SU-DHL-6 (cell line): Measurements from ENCODE around the gene BRD9.

Source experiments
- H2AFZ ChIP-seq: fragments of 200-600 bp; sonication (generic); 2 replicates; pipeline ENCODE4 v1.6.1; 2014; ENCODE audit warnings: low read depth, mild to moderate bottlenecking, moderate library complexity, mixed read lengths, antibody characterized with exemption, low read length; ENCODE audit not compliant: severe bottlenecking
- H3F3A ChIP-seq: fragments of 200-600 bp; shearing (Covaris generic); 2 replicates; pipeline ENCODE4 v1.6.0; 2016; ENCODE audit warnings: antibody characterized with exemption, mild to moderate bottlenecking; ENCODE audit not compliant: insufficient read depth
- H3K27ac ChIP-seq: fragments of 200-600 bp; sonication (generic); 2 replicates; pipeline ENCODE4 v1.5.1; 2016; ENCODE audit warnings: low read depth, mild to moderate bottlenecking, low read length, moderate library complexity, mixed read lengths
- H3K27me3 ChIP-seq: fragments of 200-600 bp; sonication (generic), shearing (Covaris generic); 2 replicates; pipeline ENCODE4 v1.6.0; 2014; ENCODE audit warnings: mild to moderate bottlenecking, low read length
- H3K36me3 ChIP-seq: fragments of 200-600 bp; sonication (generic); 2 replicates; pipeline ENCODE4 v1.6.1; 2014; ENCODE audit warnings: mild to moderate bottlenecking, low read length, mixed read lengths
- H3K4me2 ChIP-seq: fragments of 300-600, 200-600 bp; shearing (Covaris generic), sonication (generic); 2 replicates; pipeline ENCODE4 v1.6.0; 2014; ENCODE audit warnings: low read length, low read depth, mild to moderate bottlenecking; ENCODE audit not compliant: poor library complexity, severe bottlenecking
- H3K4me3 ChIP-seq: fragments of 200-600 bp; sonication (generic); 2 replicates; pipeline ENCODE4 v1.5.1; 2014; ENCODE audit warnings: antibody characterized with exemption, low read length, mild to moderate bottlenecking, mixed read lengths; ENCODE audit not compliant: insufficient read depth, poor library complexity, severe bottlenecking
- H3K79me2 ChIP-seq: fragments of 200-600 bp; sonication (generic); 2 replicates; pipeline ENCODE4 v1.6.1; 2014; ENCODE audit warnings: mild to moderate bottlenecking, low read length, moderate library complexity; ENCODE audit not compliant: insufficient read depth
- H3K9ac ChIP-seq: fragments of 200-600 bp; sonication (generic); 2 replicates; pipeline ENCODE4 v1.7.0; 2014; ENCODE audit warnings: mild to moderate bottlenecking, low read length
- H3K9me2 ChIP-seq: fragments of 200-600 bp; sonication (generic); replicated peaks from 2 replicates; pipeline ENCODE4 v1.6.1; 2014; ENCODE audit warnings: low read length; ENCODE audit not compliant: insufficient read depth
- H3K9me3 ChIP-seq: fragments of 200-600 bp; sonication (generic); 2 replicates; pipeline ENCODE4 v1.6.1; 2014; ENCODE audit warnings: low read length, mixed read lengths; ENCODE audit not compliant: insufficient read depth
- H4K20me1 ChIP-seq: fragments of 200-600 bp; sonication (generic); 2 replicates; pipeline ENCODE4 v1.6.1; 2014; ENCODE audit warnings: low read depth, mild to moderate bottlenecking, antibody characterized with exemption, low read length, moderate library complexity, mixed read lengths
- CTCF ChIP-seq: fragments of 200-600 bp; sonication (generic); IDR thresholded peaks from one replicate; pipeline ENCODE4 v1.5.1; 2017; ENCODE audit warnings: antibody characterized with exemption, mild to moderate bottlenecking, low read length, moderate library complexity; ENCODE audit not compliant: insufficient read depth, poor library complexity, severe bottlenecking
- EZH2phosphoT487 ChIP-seq: fragments of 200-600 bp; sonication (generic), shearing (Covaris generic); conservative IDR thresholded peaks from 2 replicates; pipeline ENCODE4 v1.6.1; 2018; ENCODE audit warnings: mild to moderate bottlenecking, antibody characterized with exemption, low read length, moderate library complexity, mixed read lengths

BRD9 gene

GRCh38 chr5:927172-928015 lies 34.8 kb upstream of the BRD9 start:
- Histone ChIP-seq H3K4me2 (no peak overlapping the region), H4K20me1 (no peaks in the 10 kb centered on the region), H3K79me2 (no peaks in the 10 kb centered on the region), H3F3A (no peaks in the 10 kb centered on the region), H3K9ac (no peak overlapping the region), H3K27ac (no peak overlapping the region), H3K36me3 (no peaks in the 10 kb centered on the region), H3K4me3 (no peak overlapping the region), H3K27me3 (no peaks in the 10 kb centered on the region), H3K9me3 (no peaks in the 10 kb centered on the region), H3K9me2 (no peaks in the 10 kb centered on the region), H2AFZ (no peak overlapping the region)
- no peak for TF ChIP-seq CTCF
- no peak for TF ChIP-seq EZH2phosphoT487

- Histone ChIP-seq H3K27ac (no peak overlapping the region), H2AFZ (no peak overlapping the region), H4K20me1 (no peaks in the 10 kb centered on the region), H3K4me3 (no peak overlapping the region), H3K4me2 (no peak overlapping the region), H3K9me3 (no peaks in the 10 kb centered on the region), H3K9me2 (no peaks in the 10 kb centered on the region), H3K79me2 (no peaks in the 10 kb centered on the region), H3K27me3 (no peaks in the 10 kb centered on the region), H3K36me3 (no peaks in the 10 kb centered on the region), H3K9ac (no peak overlapping the region), H3F3A (no peaks in the 10 kb centered on the region)
- TF ChIP-seq CTCF (no peak), EZH2phosphoT487 (no peak)
Measured at GRCh38 chr5:926417-927171, 34.0 kb upstream of the BRD9 start.

GRCh38 chr5:923281-923873 lies 30.8 kb upstream of the BRD9 start:
- H2AFZ ChIP-seq, result no peak overlapping the region

More at GRCh38 chr5:923281-923873, 30.8 kb upstream of the BRD9 start:
- H3K4me2 ChIP-seq, result no peak overlapping the region
- H3K27ac ChIP-seq, result no peak overlapping the region
- H3F3A ChIP-seq, result no peaks in the 10 kb centered on the region
- H3K79me2 ChIP-seq, result no peaks in the 10 kb centered on the region
- TF ChIP-seq EZH2phosphoT487 (no peak), CTCF (peak; percentile 56)
- no peaks in the 10 kb centered on the region for H3K9me3 ChIP-seq
- no peak overlapping the region for H3K9ac ChIP-seq
- no peaks in the 10 kb centered on the region for H3K9me2 ChIP-seq
- H3K27me3 ChIP-seq, result no peaks in the 10 kb centered on the region
- H3K4me3 ChIP-seq, result no peak overlapping the region
- no peaks in the 10 kb centered on the region for H4K20me1 ChIP-seq
- H3K36me3 ChIP-seq, result no peaks in the 10 kb centered on the region
